ENCODE results near the gene ABHD11.

DNA sequence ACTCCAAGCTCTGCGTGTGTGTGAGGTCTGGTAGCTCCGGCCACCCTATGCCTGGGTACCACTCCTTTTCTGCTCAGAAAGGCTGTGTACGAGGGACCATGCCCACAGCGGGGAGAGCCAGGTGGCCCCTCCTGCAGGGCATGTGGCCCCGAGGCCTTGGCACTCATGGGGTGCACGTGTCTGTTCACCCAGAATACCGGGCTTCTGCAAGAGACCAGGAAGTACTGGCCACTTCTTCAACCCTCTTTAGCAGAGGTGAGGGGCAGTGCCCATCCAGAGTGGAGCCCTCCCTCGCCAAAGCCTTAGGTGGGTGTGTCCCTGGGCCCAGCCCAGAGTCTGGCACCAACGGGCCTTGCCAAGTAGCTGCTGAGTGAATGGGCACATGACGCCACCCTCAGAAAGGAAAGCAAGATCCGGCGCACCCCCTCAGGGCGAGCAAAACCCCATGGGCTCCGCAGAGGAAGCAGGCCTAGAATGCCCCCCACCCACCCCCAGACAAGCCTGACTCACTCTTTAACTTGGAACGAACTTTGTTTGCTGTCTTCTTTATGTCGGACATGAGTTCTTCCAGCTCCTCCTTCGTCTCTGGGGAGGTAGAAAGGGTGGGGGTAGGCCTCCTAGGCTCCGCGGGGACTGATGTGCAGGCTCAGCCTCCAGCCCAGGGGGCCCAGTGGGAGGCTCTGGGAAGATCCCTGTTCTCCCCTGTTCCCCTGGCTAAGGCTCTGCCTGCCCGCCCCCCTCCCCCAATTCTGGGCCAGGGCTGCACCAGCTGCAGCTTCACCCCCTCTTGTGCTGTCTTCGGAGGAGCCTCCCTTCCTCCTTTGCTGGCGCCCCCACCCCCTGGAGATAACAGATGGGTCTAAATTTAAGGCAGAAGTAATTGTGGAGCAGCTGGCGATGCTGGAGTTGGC is 33.7 kb downstream of the ABHD11 start:
- TF ChIP-seq POLR2AphosphoS5 (IDR thresholded peaks at IDR 0.05; ENCODE audit: borderline replicate concordance, low read depth, low read length) (peak; percentile 51), EZH2 (IDR thresholded peaks at IDR 0.05) (no peak), FOXP2 (optimal IDR thresholded peaks at IDR 0.05; ENCODE audit: control extremely low read depth, extremely low read length, insufficient read depth) (peak; percentile 61)
